H9 (cell line): Measurements from ENCODE around the gene NSUN6. TPM values are rescaled to one million over a fixed set of nuclear protein-coding genes. Genes with fewer than 3 reads are reported as not detected.

Source experiments
- DNase-seq: peaks from one replicate; pipeline ENCODE4 v3.0.0-alpha.2; 2017
- H2AFZ ChIP-seq: one replicate; pipeline ENCODE4 v1.6.1; 2013; ENCODE audit warnings: mild to moderate bottlenecking, low read length, control low read depth, moderate library complexity
- H2AK5ac ChIP-seq: 2 replicates; pipeline ENCODE4 v1.6.1; 2013; ENCODE audit warnings: low read length, control low read depth, mixed read lengths; ENCODE audit not compliant: insufficient read length
- H2BK120ac ChIP-seq: one replicate; pipeline ENCODE4 v1.6.1; 2013; ENCODE audit warnings: low read depth, mild to moderate bottlenecking, low read length, control low read depth, inconsistent platforms; ENCODE audit not compliant: poor library complexity, severe bottlenecking
- H2BK12ac ChIP-seq: 2 replicates; pipeline ENCODE4 v1.6.1; 2013; ENCODE audit warnings: low read length, control low read depth, mixed read lengths, low read depth; ENCODE audit not compliant: insufficient read length
- H2BK15ac ChIP-seq: 2 replicates; pipeline ENCODE4 v1.6.1; 2013; ENCODE audit warnings: low read depth, low read length, control low read depth
- H2BK20ac ChIP-seq: one replicate; pipeline ENCODE4 v1.6.1; 2013; ENCODE audit warnings: low read depth, mild to moderate bottlenecking, low read length, control low read depth, inconsistent platforms; ENCODE audit not compliant: poor library complexity, severe bottlenecking
- H2BK5ac ChIP-seq: 2 replicates; pipeline ENCODE4 v1.6.1; 2013; ENCODE audit warnings: low read length, control low read depth, mixed read lengths; ENCODE audit not compliant: insufficient read length
- H3K14ac ChIP-seq: 2 replicates; pipeline ENCODE4 v1.6.1; 2013; ENCODE audit warnings: low read length, control low read depth; ENCODE audit not compliant: insufficient read depth
- H3K18ac ChIP-seq: 2 replicates; pipeline ENCODE4 v1.6.1; 2013; ENCODE audit warnings: low read depth, mild to moderate bottlenecking, mixed read lengths, low read length, control low read depth; ENCODE audit not compliant: insufficient read length
- H3K23ac ChIP-seq: 2 replicates; pipeline ENCODE4 v1.6.1; 2013; ENCODE audit warnings: low read length, control low read depth, mixed read lengths, low read depth; ENCODE audit not compliant: insufficient read length
- H3K23me2 ChIP-seq: 2 replicates; pipeline ENCODE4 v1.6.1; 2013; ENCODE audit warnings: low read depth, mild to moderate bottlenecking, mixed read lengths, low read length, control low read depth; ENCODE audit not compliant: insufficient read length, poor library complexity, severe bottlenecking
- H3K27ac ChIP-seq: 2 replicates; pipeline ENCODE4 v1.5.1; 2013; ENCODE audit warnings: low read length, control low read depth, mixed read lengths, low read depth; ENCODE audit not compliant: insufficient read length
- H3K27me3 ChIP-seq: 2 replicates; pipeline ENCODE4 v1.6.1; 2013; ENCODE audit warnings: low read length, control low read depth, inconsistent platforms; ENCODE audit not compliant: insufficient read depth
- H3K4ac ChIP-seq: 2 replicates; pipeline ENCODE4 v1.6.1; 2013; ENCODE audit warnings: low read depth, mild to moderate bottlenecking, control low read depth, inconsistent platforms, low read length, moderate library complexity
- H3K4me1 ChIP-seq: 2 replicates; pipeline ENCODE4 v1.6.1; 2013; ENCODE audit warnings: low read length, control low read depth, inconsistent platforms; ENCODE audit not compliant: insufficient read depth
- H3K4me2 ChIP-seq: 2 replicates; pipeline ENCODE4 v1.6.1; 2013; ENCODE audit warnings: low read length, control low read depth, mixed read lengths; ENCODE audit not compliant: insufficient read length, insufficient read depth
- H3K56ac ChIP-seq: 2 replicates; pipeline ENCODE4 v1.6.1; 2013; ENCODE audit warnings: low read depth, mild to moderate bottlenecking, mixed read lengths, low read length, control low read depth; ENCODE audit not compliant: insufficient read length
- H3K79me1 ChIP-seq: 2 replicates; pipeline ENCODE4 v1.6.1; 2013; ENCODE audit warnings: low read depth, mild to moderate bottlenecking, moderate library complexity, low read length, control low read depth, inconsistent platforms; ENCODE audit not compliant: insufficient read depth, poor library complexity, severe bottlenecking
- H3K79me2 ChIP-seq: 2 replicates; pipeline ENCODE4 v1.6.1; 2013; ENCODE audit warnings: low read length, control low read depth, inconsistent platforms; ENCODE audit not compliant: insufficient read depth
- H3K9ac ChIP-seq: 2 replicates; pipeline ENCODE4 v1.6.1; 2013; ENCODE audit warnings: low read length, control low read depth, mixed read lengths; ENCODE audit not compliant: insufficient read length; ENCODE audit errors: extremely low read depth
- H3K9me3 ChIP-seq: one replicate; pipeline ENCODE4 v1.6.1; 2013; ENCODE audit warnings: low read depth, low read length, inconsistent platforms; ENCODE audit not compliant: control insufficient read depth
- H3T11ph ChIP-seq: one replicate; pipeline ENCODE4 v1.6.1; 2013; ENCODE audit warnings: mild to moderate bottlenecking, low read length, control low read depth, inconsistent platforms
- H4K20me1 ChIP-seq: one replicate; pipeline ENCODE4 v1.6.1; 2013; ENCODE audit not compliant: control insufficient read depth, insufficient read length, insufficient read depth
- H4K5ac ChIP-seq: 2 replicates; pipeline ENCODE4 v1.6.1; 2013; ENCODE audit warnings: low read depth, mild to moderate bottlenecking, mixed read lengths, low read length, control low read depth; ENCODE audit not compliant: insufficient read length
- H4K8ac ChIP-seq: replicated peaks from 2 replicates; pipeline ENCODE4 v1.6.1; 2013; ENCODE audit warnings: low read length, control low read depth, mixed read lengths, low read depth; ENCODE audit not compliant: insufficient read length
- H4K91ac ChIP-seq: 2 replicates; pipeline ENCODE4 v1.6.1; 2013; ENCODE audit warnings: low read depth, mild to moderate bottlenecking, moderate library complexity, mixed read lengths, low read length, control low read depth; ENCODE audit not compliant: insufficient read length
- H3K27ac Mint-ChIP-seq, 3 experiments: 2 replicates in 2 of 3; 3 replicates in 1 of 3; pipeline ENCODE4 v1.8.0; 2020 to 2021; ENCODE audit warnings: mixed read lengths in 3 of 3, mild to moderate bottlenecking in 1 of 3, moderate library complexity in 1 of 3
- H3K27me3 Mint-ChIP-seq: 2 replicates; pipeline ENCODE4 v1.8.0; 2021; ENCODE audit warnings: low read depth, mild to moderate bottlenecking, moderate library complexity, mixed read lengths
- H3K36me3 Mint-ChIP-seq, 3 experiments: 2 replicates in 2 of 3; 3 replicates in 1 of 3; pipeline ENCODE4 v1.8.0; 2020 to 2021; ENCODE audit warnings: low read depth in 3 of 3, mixed read lengths in 3 of 3; ENCODE audit not compliant: insufficient read depth in 1 of 3
- H3K4me1 Mint-ChIP-seq, 2 experiments: 2 replicates each; pipeline ENCODE4 v1.8.0; 2020; ENCODE audit warnings: mixed read lengths in 2 of 2
- H3K4me3 Mint-ChIP-seq, 2 experiments: 2 replicates in 1 of 2; 3 replicates in 1 of 2; pipeline ENCODE4 v1.8.0; 2020 to 2021; ENCODE audit warnings: mild to moderate bottlenecking in 2 of 2, mixed read lengths in 2 of 2, moderate library complexity in 1 of 2
- H3K9me3 Mint-ChIP-seq, 2 experiments: 2 replicates in 1 of 2; 3 replicates in 1 of 2; pipeline ENCODE4 v1.8.0; 2020; ENCODE audit warnings: mild to moderate bottlenecking in 2 of 2, mixed read lengths in 2 of 2, moderate library complexity in 1 of 2
- CTCF ChIP-seq: fragments of 200-600 bp; sonication (generic); conservative IDR thresholded peaks from 3 replicates; pipeline ENCODE4 v1.8.0; 2021; ENCODE audit warnings: antibody characterized with exemption, mild to moderate bottlenecking
- WGBS: extraction: QIAGEN DNeasy Blood & Tissue Kit; methylation state at CpG from one replicate; pipeline ENCODE4 v1.1.7; 2013; ENCODE audit warnings: missing lambda C conversion rate, low lambda C conversion rate, mixed read lengths; ENCODE audit not compliant: insufficient read length; ENCODE audit errors: extremely low coverage; 5-methylcytosine and 5-hydroxymethylcytosine counted together
- total RNA-seq: library from RNA; stranded (reverse); gene quantifications from 2 replicates; pipeline ENCODE4 v1.2.1, GENCODE V29; 2021

The NSUN6 gene
- total RNA-seq, 1 experiment from 2014 or later = 11.9 TPM

DNA sequence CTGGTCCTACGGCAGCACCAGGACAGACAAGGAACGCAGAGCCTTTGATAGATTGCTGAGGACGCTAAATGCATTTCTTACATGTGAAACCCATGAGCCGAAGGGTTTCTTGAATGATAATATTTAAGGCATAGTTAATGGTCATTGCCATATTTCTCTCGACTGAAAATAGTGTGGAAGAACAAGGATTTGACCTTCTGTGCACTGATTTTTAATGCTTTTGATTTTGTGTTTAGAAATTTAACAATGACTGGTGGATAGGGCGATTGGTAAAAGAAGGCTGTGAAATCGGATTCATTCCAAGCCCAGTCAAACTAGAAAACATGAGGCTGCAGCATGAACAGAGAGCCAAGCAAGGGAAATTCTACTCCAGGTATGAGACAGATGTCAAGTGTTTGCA lies 150.8 kb downstream of the NSUN6 start:
- Histone ChIP-seq H3K4ac (no peak overlapping the region), H3T11ph (no peak overlapping the region), H2BK120ac (no peak overlapping the region), H3K9ac (no peak overlapping the region), H3K23ac (no peak overlapping the region), H4K5ac (no peak overlapping the region), H4K91ac (no peak overlapping the region), H3K4me2 (no peak overlapping the region), H2BK20ac (no peak overlapping the region), H4K20me1 (no peaks in the 10 kb centered on the region), H2AFZ (no peak overlapping the region), H3K79me1 (no peaks in the 10 kb centered on the region), H3K27me3 (no peaks in the 10 kb centered on the region), H3K9me3 (no peaks in the 10 kb centered on the region), H2BK12ac (no peak overlapping the region), H4K8ac (no peak overlapping the region), H3K79me2 (no peaks in the 10 kb centered on the region), H3K27ac (no peak overlapping the region), H2BK15ac (no peak overlapping the region), H3K14ac (no peak overlapping the region), H3K23me2 (no peaks in the 10 kb centered on the region), H3K18ac (no peak overlapping the region), H3K56ac (no peak overlapping the region), H3K4me1 (no peaks in the 10 kb centered on the region; the same call in 1 of the 2 replicates), H2BK5ac (no peak overlapping the region), H2AK5ac (no peak overlapping the region)
- peaks cover 16 to 20% of the 10 kb centered on the region in 2 experiments for H3K4me1 Mint-ChIP-seq
- no peaks in the 10 kb centered on the region for H3K36me3 Mint-ChIP-seq
- TF ChIP-seq CTCF = no peak
- WGBS = no CpG with 5 or more reads among the region's 7 CpGs
- no peak for DNase-seq
- H3K27me3 Mint-ChIP-seq = no peaks in the 10 kb centered on the region
- no peak overlapping the region for H3K27ac Mint-ChIP-seq
- H3K9me3 Mint-ChIP-seq = no peaks in the 10 kb centered on the region
- H3K4me3 Mint-ChIP-seq = no peak overlapping the region
